ENCODE results near the gene MYOD1.

GRCh38 chr11:17733261-17733660 lies 13.9 kb downstream of the MYOD1 start:
- TF ChIP-seq, protein P1, sequence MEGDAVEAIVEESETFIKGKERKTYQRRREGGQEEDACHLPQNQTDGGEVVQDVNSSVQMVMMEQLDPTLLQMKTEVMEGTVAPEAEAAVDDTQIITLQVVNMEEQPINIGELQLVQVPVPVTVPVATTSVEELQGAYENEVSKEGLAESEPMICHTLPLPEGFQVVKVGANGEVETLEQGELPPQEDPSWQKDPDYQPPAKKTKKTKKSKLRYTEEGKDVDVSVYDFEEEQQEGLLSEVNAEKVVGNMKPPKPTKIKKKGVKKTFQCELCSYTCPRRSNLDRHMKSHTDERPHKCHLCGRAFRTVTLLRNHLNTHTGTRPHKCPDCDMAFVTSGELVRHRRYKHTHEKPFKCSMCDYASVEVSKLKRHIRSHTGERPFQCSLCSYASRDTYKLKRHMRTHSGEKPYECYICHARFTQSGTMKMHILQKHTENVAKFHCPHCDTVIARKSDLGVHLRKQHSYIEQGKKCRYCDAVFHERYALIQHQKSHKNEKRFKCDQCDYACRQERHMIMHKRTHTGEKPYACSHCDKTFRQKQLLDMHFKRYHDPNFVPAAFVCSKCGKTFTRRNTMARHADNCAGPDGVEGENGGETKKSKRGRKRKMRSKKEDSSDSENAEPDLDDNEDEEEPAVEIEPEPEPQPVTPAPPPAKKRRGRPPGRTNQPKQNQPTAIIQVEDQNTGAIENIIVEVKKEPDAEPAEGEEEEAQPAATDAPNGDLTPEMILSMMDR (IDR thresholded peaks at IDR 0.05), result no peak
- TF ChIP-seq POLR2A (IDR thresholded peaks at IDR 0.05), result no peak

All from ovary (tissue), 3 donors.